WTC11 (cell line): ENCODE data around the gene MACF1. TPM values are rescaled to one million over a fixed set of nuclear protein-coding genes. Genes with fewer than 3 reads are reported as not detected.

Source experiments
- ATAC-seq: fragments of 200-7000 bp; cut with Tn5 transposase; 2 replicates; pipeline ENCODE4 v1.10.0; 2021; ENCODE audit warnings: mild to moderate bottlenecking, moderate library complexity
- CTCF ChIA-PET: fragments of 300-600 bp; sonication (Branson Sonifier 250); formaldehyde crosslinking; loops from one replicate; lab custom pipeline; 2021; ENCODE audit warnings: antibody characterized with exemption; lab: Charles Lee
- POLR2A ChIA-PET: fragments of 350-600 bp; sonication (Branson Sonifier 250); formaldehyde crosslinking; loops from one replicate; lab custom pipeline; 2021; ENCODE audit warnings: antibody characterized with exemption; lab: Charles Lee
- DNase-seq: peaks from one replicate; pipeline ENCODE4 v3.0.0; 2021; ENCODE audit warnings: low spot score
- H3K27ac Mint-ChIP-seq: 2 replicates; pipeline ENCODE4 v1.8.0; 2021; ENCODE audit warnings: mixed read lengths
- H3K27me3 Mint-ChIP-seq: 2 replicates; pipeline ENCODE4 v1.8.0; 2021; ENCODE audit warnings: low read depth, mild to moderate bottlenecking, moderate library complexity, mixed read lengths
- H3K36me3 Mint-ChIP-seq: 2 replicates; pipeline ENCODE4 v1.8.0; 2021; ENCODE audit warnings: mixed read lengths
- H3K4me1 Mint-ChIP-seq: 2 replicates; pipeline ENCODE4 v1.8.0; 2022; ENCODE audit warnings: mixed read lengths
- H3K4me3 Mint-ChIP-seq: 2 replicates; pipeline ENCODE4 v1.8.0; 2021; ENCODE audit warnings: mild to moderate bottlenecking, moderate library complexity, mixed read lengths
- H3K9me3 Mint-ChIP-seq: 2 replicates; pipeline ENCODE4 v1.8.0; 2021; ENCODE audit warnings: mixed read lengths
- AFF4 ChIP-seq: sonication (generic); formaldehyde crosslinking; IDR thresholded peaks from 2 replicates; pipeline ENCODE4 v1.8.1; 2023; ENCODE audit warnings: mild to moderate bottlenecking, missing genetic modification reagents, borderline replicate concordance
- ARID4B ChIP-seq: sonication (generic); formaldehyde crosslinking; IDR thresholded peaks from 2 replicates; pipeline ENCODE4 v1.8.0; 2023; ENCODE audit warnings: missing genetic modification reagents, mild to moderate bottlenecking, borderline replicate concordance
- CREM ChIP-seq: sonication (generic); formaldehyde crosslinking; IDR thresholded peaks from 2 replicates; pipeline ENCODE4 v1.8.1; 2022; ENCODE audit warnings: mild to moderate bottlenecking, missing genetic modification reagents, moderate library complexity
- ESRRA ChIP-seq: sonication (generic); formaldehyde crosslinking; IDR thresholded peaks from 2 replicates; pipeline ENCODE4 v1.8.1; 2022; ENCODE audit warnings: mild to moderate bottlenecking, missing genetic modification reagents, borderline replicate concordance
- GRHL2 ChIP-seq: fragments of 250-450 bp; sonication (Bioruptor Pico); IDR thresholded peaks from 2 replicates; pipeline ENCODE4 v1.8.0; 2022; ENCODE audit warnings: mild to moderate bottlenecking, moderate library complexity; ENCODE audit not compliant: insufficient replicate concordance, severe bottlenecking
- HMGA2 ChIP-seq: fragments of 250-450 bp; sonication (Bioruptor Pico); IDR thresholded peaks from 2 replicates; pipeline ENCODE4 v1.4.0; 2021; ENCODE audit warnings: mild to moderate bottlenecking, moderate library complexity
- KAT7 ChIP-seq: sonication (generic); formaldehyde crosslinking; IDR thresholded peaks from 2 replicates; pipeline ENCODE4 v1.8.1; 2023; ENCODE audit warnings: missing genetic modification reagents, mild to moderate bottlenecking, borderline replicate concordance
- MXD4 ChIP-seq: fragments of 250-450 bp; sonication (Bioruptor Pico); IDR thresholded peaks from 2 replicates; pipeline ENCODE4 v1.8.0; 2021; ENCODE audit warnings: mild to moderate bottlenecking, moderate library complexity, borderline replicate concordance
- MYBL2 ChIP-seq: sonication (generic); formaldehyde crosslinking; IDR thresholded peaks from 2 replicates; pipeline ENCODE4 v1.8.1; 2023; ENCODE audit warnings: mild to moderate bottlenecking, moderate library complexity, missing genetic modification reagents
- NFE2L1 ChIP-seq: sonication (generic); formaldehyde crosslinking; IDR thresholded peaks from 2 replicates; pipeline ENCODE4 v1.8.1; 2023; ENCODE audit warnings: missing genetic modification reagents
- NR2C2 ChIP-seq: sonication (generic); formaldehyde crosslinking; IDR thresholded peaks from 2 replicates; pipeline ENCODE4 v1.8.0; 2022; ENCODE audit warnings: mild to moderate bottlenecking, missing genetic modification reagents
- RELA ChIP-seq: sonication (generic); formaldehyde crosslinking; IDR thresholded peaks from 2 replicates; pipeline ENCODE4 v1.8.1; 2022; ENCODE audit warnings: missing genetic modification reagents, mild to moderate bottlenecking, borderline replicate concordance
- RORB ChIP-seq: fragments of 250-450 bp; sonication (Bioruptor Pico); IDR thresholded peaks from 2 replicates; pipeline ENCODE4 v1.9.0; 2021; ENCODE audit warnings: mild to moderate bottlenecking
- SMAD3 ChIP-seq: sonication (generic); formaldehyde crosslinking; IDR thresholded peaks from 2 replicates; pipeline ENCODE4 v1.8.0; 2022; ENCODE audit warnings: missing genetic modification reagents, mild to moderate bottlenecking, borderline replicate concordance
- ZBTB21 ChIP-seq: sonication (generic); formaldehyde crosslinking; IDR thresholded peaks from 2 replicates; pipeline ENCODE4 v1.8.1; 2023; ENCODE audit warnings: mild to moderate bottlenecking, missing genetic modification reagents, borderline replicate concordance
- ZNF281 ChIP-seq: sonication (generic); formaldehyde crosslinking; IDR thresholded peaks from 2 replicates; pipeline ENCODE4 v1.8.0; 2023; ENCODE audit warnings: mild to moderate bottlenecking, missing genetic modification reagents
- total RNA-seq: library from RNA; stranded (reverse); gene quantifications from 3 replicates; pipeline ENCODE4 v1.2.3, GENCODE V29; 2021
- TF ChIP-seq, protein P1 (sequence below): sonication (generic); formaldehyde crosslinking; IDR thresholded peaks from 2 replicates; pipeline ENCODE4 v1.8.1; 2022; ENCODE audit warnings: low read depth, mild to moderate bottlenecking, moderate library complexity, missing genetic modification reagents, borderline replicate concordance
- TF ChIP-seq, protein P2 (sequence below): sonication (generic); formaldehyde crosslinking; IDR thresholded peaks from 2 replicates; pipeline ENCODE4 v1.8.1; 2022; ENCODE audit warnings: missing genetic modification reagents, borderline replicate concordance
- TF ChIP-seq, protein P3 (sequence below): sonication (generic); formaldehyde crosslinking; IDR thresholded peaks from 2 replicates; pipeline ENCODE4 v1.8.0; 2022; ENCODE audit warnings: mild to moderate bottlenecking, missing genetic modification reagents

Gene MACF1
- total RNA-seq, 1 experiment from 2014 or later = 327 TPM

DNA sequence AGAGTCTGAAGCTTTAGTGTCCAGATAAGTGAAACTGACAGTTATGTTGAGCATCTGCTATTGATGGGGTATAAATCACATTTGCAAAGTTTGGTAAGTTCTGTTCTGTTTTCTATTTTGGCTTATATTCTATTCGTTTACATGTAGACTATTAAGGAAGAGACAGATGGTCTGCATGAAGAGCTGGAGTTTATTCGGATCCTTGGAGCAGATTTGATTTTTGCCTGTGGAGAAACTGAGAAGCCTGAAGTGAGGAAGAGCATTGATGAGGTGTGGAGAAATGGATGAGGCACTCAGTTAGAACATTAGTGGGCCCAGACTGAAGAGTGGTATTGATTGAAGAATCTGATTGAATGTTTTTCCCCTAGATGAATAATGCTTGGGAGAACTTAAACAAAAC, 236.4 kb downstream of the MACF1 start:
- ChIA-PET POLR2A (no interaction called here), CTCF (no interaction called here)
- ATAC-seq (no peak), DNase-seq (no peak)
- Mint-ChIP-seq H3K4me1 (no peaks in the 10 kb centered on the region), H3K4me3 (no peak overlapping the region), H3K27me3 (no peaks in the 10 kb centered on the region), H3K9me3 (no peaks in the 10 kb centered on the region), H3K27ac (no peak overlapping the region), H3K36me3 (peaks cover 81% of the 10 kb centered on the region)
- no peak for TF ChIP-seq ESRRA (CRISPR knock-in tag)
- TF ChIP-seq ZNF281 (CRISPR knock-in tag) = no peak
- TF ChIP-seq RELA (CRISPR knock-in tag) = no peak
- no peak for TF ChIP-seq GRHL2 (CRISPR knock-in tag)
- TF ChIP-seq RORB = no peak
- no peak for TF ChIP-seq HMGA2 (CRISPR knock-in tag)
- TF ChIP-seq NR2C2 (CRISPR knock-in tag) = no peak
- no peak for TF ChIP-seq AFF4
- no peak for TF ChIP-seq CREM
- no peak for TF ChIP-seq MYBL2
- TF ChIP-seq ZBTB21 (CRISPR knock-in tag) = no peak
- no peak for TF ChIP-seq KAT7 (CRISPR knock-in tag)
- TF ChIP-seq ARID4B (CRISPR knock-in tag) = no peak
- no peak for TF ChIP-seq MXD4 (CRISPR knock-in tag)
- TF ChIP-seq, protein P1, sequence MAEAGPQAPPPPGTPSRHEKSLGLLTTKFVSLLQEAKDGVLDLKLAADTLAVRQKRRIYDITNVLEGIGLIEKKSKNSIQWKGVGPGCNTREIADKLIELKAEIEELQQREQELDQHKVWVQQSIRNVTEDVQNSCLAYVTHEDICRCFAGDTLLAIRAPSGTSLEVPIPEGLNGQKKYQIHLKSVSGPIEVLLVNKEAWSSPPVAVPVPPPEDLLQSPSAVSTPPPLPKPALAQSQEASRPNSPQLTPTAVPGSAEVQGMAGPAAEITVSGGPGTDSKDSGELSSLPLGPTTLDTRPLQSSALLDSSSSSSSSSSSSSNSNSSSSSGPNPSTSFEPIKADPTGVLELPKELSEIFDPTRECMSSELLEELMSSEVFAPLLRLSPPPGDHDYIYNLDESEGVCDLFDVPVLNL (CRISPR knock-in tag) = no peak
- no peak for TF ChIP-seq SMAD3
- TF ChIP-seq, protein P2, sequence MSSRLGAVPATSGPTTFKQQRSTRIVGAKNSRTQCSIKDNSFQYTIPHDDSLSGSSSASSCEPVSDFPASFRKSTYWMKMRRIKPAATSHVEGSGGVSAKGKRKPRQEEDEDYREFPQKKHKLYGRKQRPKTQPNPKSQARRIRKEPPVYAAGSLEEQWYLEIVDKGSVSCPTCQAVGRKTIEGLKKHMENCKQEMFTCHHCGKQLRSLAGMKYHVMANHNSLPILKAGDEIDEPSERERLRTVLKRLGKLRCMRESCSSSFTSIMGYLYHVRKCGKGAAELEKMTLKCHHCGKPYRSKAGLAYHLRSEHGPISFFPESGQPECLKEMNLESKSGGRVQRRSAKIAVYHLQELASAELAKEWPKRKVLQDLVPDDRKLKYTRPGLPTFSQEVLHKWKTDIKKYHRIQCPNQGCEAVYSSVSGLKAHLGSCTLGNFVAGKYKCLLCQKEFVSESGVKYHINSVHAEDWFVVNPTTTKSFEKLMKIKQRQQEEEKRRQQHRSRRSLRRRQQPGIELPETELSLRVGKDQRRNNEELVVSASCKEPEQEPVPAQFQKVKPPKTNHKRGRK = no peak
- TF ChIP-seq NFE2L1 (CRISPR knock-in tag) = no peak
- TF ChIP-seq, protein P3, sequence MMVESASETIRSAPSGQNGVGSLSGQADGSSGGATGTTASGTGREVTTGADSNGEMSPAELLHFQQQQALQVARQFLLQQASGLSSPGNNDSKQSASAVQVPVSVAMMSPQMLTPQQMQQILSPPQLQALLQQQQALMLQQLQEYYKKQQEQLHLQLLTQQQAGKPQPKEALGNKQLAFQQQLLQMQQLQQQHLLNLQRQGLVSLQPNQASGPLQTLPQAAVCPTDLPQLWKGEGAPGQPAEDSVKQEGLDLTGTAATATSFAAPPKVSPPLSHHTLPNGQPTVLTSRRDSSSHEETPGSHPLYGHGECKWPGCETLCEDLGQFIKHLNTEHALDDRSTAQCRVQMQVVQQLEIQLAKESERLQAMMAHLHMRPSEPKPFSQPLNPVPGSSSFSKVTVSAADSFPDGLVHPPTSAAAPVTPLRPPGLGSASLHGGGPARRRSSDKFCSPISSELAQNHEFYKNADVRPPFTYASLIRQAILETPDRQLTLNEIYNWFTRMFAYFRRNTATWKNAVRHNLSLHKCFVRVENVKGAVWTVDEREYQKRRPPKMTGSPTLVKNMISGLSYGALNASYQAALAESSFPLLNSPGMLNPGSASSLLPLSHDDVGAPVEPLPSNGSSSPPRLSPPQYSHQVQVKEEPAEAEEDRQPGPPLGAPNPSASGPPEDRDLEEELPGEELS = no peak
